NCI-H2107 treated with DMSO at 0.1 percent for 48 hours (cell line): ENCODE measurements around the gene TCF7L1.
"Not testable (repeated sequence)": the region's sequence is repeated elsewhere in the genome, so short reads cannot be mapped to it uniquely, and the experiment has no call there.

ENCODE experiments used
- DNase-seq: peaks from one replicate; lab custom pipeline; 2025; ENCODE audit not compliant: unreplicated experiment; lab: John Stamatoyannopoulos, UW

TCF7L1 gene

DNA sequence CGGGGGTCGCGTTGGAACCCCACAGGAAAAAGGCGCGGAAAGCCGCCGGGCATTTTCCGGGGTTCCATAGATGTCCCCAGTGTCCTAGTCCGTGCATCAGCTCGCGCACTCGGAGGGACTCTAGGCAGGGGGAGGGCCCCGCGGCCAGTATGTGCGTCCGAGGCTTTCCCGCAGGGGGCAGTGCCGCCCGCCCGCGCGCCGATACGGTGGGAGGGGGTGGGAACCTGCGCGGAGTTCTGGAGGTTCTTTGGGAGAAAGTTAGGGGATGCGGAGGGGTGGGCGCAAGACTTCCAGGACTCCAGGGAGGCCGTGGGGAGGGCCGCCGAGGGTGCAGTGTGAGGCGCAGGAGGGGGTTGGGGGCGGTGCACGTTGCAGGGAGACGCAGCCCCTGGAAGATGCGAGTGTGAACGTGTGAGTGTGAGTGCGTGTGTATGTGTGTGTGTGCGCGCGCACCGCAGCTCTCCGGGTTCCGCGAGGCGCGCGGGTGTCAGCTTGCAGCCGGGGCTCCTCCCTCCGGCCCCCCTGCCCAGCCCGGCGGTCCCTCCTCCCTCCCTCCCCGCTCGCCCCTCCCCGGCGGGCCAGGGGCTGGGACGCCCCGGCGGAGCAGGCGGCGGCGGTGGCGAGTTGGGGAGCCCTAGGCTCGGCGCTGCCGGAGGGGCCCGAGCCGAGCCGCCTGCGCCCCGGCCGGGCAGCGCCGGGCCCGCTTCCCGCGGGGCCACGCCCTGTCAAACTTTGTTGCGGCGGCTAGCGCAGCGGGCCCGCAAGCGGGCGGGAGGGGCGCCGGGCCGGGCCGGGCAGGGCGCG lies at the start of gene TCF7L1:
Gene TCF7L1, plus strand, starts transcription at position 559 of the 804 bp plus-strand sequence. CDS start 293 bp downstream, outside the sequence.
- no peak for DNase-seq

DNA sequence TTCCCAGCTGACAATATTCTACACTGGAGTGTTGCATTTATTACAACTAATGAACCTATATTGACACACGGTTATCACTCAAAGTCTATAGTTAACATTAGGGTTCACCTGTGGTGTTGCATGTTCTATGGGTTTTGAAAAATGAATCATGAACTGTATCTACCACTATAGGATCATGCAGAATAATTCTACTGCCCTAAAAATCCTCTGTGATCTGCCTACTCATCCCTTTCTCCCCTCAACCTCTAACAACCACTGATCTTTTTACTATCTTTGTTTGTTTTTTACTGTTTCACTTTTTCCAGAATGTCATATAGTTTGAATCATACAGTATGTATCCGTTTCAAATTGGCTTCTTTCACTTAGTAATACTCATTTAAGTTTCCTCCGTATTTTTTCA lies 47.6 kb upstream of the TCF7L1 start:
- no peak for DNase-seq

GRCh38 chr2:85087541-85087940 lies 45.7 kb upstream of the TCF7L1 start:
- no peak for DNase-seq

- no peak for DNase-seq
Observed at GRCh38 chr2:85088921-85089320, 44.3 kb upstream of the TCF7L1 start.

DNA sequence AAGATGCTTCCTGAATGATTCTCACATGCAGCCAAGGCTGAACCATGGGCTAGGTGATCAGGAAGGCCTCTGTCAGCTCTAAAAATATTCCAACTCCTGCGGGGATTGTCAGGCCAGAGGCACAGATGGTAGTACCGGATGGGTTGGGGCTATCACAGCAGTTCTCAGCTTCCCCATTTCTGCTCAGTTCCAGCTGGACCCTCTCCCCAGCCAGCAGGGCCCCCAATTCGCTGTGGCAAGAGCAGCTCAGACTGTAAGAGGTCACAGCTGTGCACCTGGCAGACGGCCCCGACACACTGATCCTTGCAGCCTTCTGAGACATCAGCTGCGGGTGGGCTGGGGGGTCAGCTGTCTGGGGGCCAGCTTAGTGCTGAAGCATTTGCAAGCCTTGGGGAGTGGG lies 43.6 kb upstream of the TCF7L1 start:
- no peak for DNase-seq

DNA sequence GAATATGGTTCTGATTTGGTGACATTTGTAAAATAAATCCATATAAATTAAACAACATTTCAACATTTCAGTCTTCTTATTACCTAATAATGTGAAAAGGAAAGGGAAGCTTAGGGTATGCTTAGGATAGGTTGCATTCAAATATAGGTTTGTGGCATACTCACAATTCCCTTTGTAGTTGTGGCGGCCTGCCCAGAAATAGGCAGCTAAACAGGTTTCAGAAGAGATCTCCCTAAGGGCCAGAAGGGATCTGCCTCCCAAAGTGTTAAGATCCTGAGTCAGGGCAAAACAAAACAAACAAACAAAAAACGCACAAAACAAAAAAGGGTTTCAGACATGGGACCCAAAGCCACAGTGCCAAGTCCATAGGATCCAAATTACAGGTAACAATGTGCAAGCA lies 41.4 kb upstream of the TCF7L1 start:
- DNase-seq = no peak

- DNase-seq = no peak
Observed at GRCh38 chr2:85095094-85095493, 38.1 kb upstream of the TCF7L1 start.

- DNase-seq = no peak
Observed at GRCh38 chr2:85096616-85097015, 36.6 kb upstream of the TCF7L1 start.

DNA sequence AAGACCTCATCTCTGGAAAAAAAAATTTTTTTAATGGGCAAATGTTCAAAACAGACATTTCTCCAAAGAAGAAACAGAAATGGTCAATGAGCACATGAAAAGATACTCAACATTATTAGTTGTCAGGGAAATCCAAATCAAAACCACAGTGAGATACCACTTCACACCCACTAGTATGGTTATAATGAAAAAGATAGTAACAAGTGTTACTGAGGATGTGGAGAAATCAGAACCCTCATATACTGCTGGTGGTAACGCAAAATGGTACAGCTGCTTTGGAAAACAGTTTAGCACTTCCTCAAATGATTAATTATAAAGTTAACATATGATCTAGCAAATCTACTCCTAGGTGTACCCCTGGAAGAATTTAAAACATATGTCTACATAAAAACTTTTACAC lies 29.0 kb upstream of the TCF7L1 start:
- no peak for DNase-seq

DNA sequence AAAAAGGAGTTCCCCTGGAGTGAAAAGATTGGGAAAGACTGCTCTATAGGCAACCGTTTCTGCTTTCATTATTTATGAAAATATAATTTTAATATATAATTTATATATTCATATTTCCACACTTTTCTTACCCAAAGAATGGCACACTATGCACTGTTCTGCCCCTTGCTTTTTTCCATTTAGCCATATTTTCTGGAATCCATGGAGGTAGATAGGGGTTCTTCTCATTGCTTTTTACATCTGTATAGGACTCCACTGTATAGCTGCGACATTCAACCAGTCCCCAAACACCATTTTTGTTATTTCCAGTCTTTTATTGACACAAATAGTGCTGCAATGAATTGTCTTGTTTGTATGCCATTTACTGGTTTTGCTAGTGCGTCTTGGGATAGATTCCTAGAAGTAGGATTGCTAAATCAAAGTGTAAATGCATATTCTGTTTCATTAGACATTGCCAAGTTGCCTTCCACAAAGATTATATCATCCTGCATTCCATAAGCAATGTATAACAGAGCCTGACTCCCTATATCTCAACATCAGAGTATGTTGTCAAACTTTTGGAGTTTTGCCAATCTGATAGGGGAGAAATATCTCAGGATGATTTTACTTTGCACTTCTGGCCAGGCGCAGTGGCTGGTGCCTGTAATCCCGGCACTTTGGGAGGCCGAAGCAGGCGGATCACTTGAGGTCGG lies 26.6 kb upstream of the TCF7L1 start:
- DNase-seq = no peak

GRCh38 chr2:85110991-85111560 lies 22.1 kb upstream of the TCF7L1 start:
- no peak for DNase-seq

- no peak for DNase-seq
Observed at GRCh38 chr2:85111819-85112281, 21.3 kb upstream of the TCF7L1 start.

GRCh38 chr2:85112906-85113625 lies 20.1 kb upstream of the TCF7L1 start:
- DNase-seq = no peak

DNA sequence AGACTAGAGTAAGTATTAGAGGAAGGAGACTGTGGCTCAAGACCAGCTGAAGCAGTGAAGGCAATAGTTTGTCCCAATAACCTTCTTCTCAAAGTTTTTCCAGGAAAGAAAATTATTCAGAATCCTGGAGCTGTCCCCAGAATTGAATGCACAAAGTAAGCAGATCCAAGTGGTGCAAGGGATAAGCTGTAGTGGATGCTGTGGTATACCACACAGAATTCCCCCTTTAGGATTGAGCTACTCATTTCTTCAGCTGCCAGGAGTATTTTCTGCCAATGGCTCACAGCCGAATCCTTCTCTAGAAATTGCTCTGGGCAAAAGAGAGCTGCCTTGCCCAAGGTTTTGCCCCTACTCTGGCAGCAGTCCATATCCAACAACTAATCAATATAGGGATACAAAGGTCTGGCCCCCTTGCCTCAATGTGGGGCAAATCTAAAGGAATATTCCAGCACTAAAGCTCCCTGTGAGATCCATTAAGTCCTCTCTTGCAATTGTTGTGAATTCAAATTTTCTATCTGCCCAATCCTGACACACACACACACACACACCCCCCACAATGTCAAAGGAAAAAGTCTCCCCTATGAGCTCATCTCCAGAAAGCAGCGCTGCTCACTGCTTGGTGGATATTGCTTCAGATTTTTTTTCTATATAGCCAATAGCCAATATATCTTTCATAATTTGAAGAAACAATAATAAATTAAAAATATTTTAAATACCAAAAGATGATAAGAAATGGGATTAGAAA lies 18.4 kb upstream of the TCF7L1 start:
- no peak for DNase-seq

GRCh38 chr2:85116207-85116606 lies 17.0 kb upstream of the TCF7L1 start:
- DNase-seq = no peak

- DNase-seq = no peak
Observed at GRCh38 chr2:85119900-85120299, 13.3 kb upstream of the TCF7L1 start.

DNA sequence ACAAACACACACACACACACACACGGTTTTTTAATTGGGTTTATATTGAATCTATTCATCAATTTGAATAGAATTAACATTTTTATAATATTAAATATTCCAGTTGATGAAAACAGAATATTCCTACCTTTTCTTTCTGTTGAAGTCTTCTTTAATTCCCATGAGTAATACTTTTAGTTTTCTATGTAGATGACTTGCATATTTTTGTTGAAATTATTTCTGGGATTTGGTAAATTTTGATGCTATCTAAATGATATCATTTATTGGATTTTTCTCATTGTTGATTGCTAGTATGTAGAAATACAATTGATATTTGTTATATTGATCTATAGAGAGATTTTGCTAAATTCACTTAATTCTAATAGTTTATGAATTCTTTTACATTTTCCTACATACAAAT lies 12.8 kb upstream of the TCF7L1 start:
- DNase-seq = no peak

DNA sequence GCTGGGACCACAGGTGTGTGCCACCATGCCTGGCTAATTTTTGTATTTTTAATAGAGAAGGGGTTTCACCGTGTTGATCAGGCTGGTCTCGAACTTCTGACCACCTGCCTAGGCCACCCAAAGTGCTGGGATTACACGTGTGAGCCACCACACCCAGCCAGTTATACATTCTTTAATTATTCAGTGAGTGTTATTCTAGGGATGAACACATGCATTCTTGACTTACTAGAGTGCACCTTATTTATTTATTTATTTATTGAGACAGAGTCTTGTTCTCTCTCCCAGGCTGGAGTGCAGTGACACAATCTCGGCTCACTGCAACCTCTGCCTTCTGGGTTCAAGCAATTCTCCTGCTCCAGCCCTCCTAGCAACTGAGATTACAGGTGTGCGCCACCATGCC lies 6.7 kb upstream of the TCF7L1 start:
- not testable (repeated sequence) for DNase-seq

GRCh38 chr2:85129861-85130260 lies 3.3 kb upstream of the TCF7L1 start:
- no peak for DNase-seq

DNA sequence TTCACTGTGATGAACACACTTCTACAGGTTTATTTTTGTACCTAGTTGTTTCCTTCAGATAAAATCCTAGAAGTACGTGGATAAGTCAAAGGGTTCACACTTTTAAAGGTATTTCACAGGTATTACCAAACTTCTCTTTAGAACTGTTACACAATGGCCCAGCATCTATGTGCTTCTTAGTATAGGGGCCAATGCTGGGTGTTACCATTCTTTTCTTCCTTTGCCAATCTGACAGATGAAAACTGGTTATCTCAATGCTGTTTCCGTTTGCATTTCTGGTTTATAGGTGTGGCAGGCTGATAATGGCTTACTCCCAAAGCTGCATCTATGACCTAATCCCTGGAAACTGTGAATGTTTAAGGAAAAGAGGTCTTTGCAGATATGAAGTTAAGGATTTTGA lies 2.8 kb upstream of the TCF7L1 start:
- no peak for DNase-seq

DNA sequence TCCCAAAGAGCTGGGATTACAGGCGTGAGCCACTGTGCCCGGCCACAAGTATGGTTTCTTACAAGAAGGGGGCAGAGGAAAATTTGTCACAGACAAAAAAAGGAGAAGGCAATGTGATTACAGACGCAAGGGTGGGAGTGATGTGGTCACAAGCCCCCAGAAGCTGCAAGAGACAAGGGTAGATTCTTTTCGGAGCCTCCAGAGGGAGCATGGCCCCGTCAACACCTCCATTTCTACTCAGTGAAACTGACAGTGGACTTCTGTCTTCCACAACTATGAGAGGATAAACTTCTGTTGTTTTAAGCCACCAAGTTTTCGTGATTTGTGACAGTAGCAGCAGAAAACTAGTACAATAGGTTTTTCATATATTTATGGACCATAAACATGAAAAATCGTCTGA lies 2.1 kb upstream of the TCF7L1 start:
- DNase-seq = no peak
